ENCODE data around the gene RFPL2. TPM values are rescaled to one million over a fixed set of nuclear protein-coding genes. Genes with fewer than 3 reads are reported as not detected.

Gene RFPL2
- total and polyA plus RNA-seq, 11 donors = not detected

DNA sequence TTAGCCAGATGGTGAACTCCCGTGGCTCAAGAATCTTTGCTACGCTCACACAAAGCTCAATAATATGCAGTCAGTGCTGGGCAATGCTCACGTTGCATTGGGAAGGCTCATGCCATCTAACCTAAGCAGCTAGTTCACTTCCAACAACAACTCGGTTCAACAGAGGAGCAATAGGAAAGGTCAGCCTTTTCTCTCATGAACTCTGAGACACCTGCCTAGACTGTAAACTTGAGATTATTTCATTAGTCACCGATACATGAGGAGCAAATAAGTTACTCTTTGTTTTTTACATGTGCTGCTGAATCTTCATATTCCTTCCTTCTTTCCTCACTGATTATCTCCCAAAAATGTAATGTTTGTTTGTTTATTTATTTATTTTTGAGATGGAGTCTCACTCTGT is 41.3 kb upstream of the RFPL2 start:
- no peaks in the 10 kb centered on the region for H3K9me3 ChIP-seq
- peaks cover 0 to 17% (median 0%) of the 10 kb centered on the region in 12 donors for H3K4me1 ChIP-seq
- WGBS, 4 donors = 83 to 91% (median 89%) methylated on average over 5 of the region's 5 CpGs
- TF ChIP-seq CTCF (IDR thresholded peaks at IDR 0.05) (no peak), POLR2A (IDR thresholded peaks at IDR 0.05) (no peak)
- no peak overlapping the region for H3K4me3 ChIP-seq
- no peak overlapping the region for H3K27ac ChIP-seq
- peaks cover 0 to 6% (median 0%) of the 10 kb centered on the region in 9 donors for H3K27me3 ChIP-seq
- no peak for ATAC-seq
- intact Hi-C loops (cut with DNase I) = no loop called here
- DNase-seq = no peak
- no peaks in the 10 kb centered on the region for H3K36me3 ChIP-seq

DNA sequence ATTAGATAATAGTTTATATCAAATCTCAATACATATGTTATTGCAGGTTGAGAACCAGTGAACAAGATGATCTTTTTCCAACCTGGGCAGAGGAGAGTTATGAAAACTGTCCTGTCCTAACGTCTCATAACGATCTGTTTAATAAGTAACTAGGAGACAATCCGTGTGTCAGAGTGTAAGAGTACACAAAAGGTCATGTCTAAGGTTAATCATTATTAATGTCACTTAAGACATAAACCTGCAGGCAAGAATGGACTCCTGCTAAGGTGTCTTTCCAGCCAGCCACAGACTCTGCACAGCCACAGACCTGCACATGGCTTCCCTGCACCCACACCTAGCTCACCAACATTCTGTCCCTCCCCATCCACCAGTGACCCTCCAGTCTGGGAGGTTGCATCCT is 40.2 kb upstream of the RFPL2 start:
- TF ChIP-seq CTCF (IDR thresholded peaks at IDR 0.05) = no peak
- TF ChIP-seq POLR2A (IDR thresholded peaks at IDR 0.05) = no peak
- Histone ChIP-seq H3K36me3 (no peaks in the 10 kb centered on the region), H3K4me3 (no peak overlapping the region), H3K4me1 (peaks cover 0 to 17% (median 0%) of the 10 kb centered on the region in 12 donors), H3K27ac (no peak overlapping the region), H3K27me3 (peaks cover 0 to 2% (median 0%) of the 10 kb centered on the region in 9 donors), H3K9me3 (no peaks in the 10 kb centered on the region)
- 80 to 92% (median 86%) methylated on average over 3 of the region's 3 CpGs for WGBS, 4 donors
- intact Hi-C loops (cut with DNase I) = no loop called here
- ATAC-seq (no peak), DNase-seq (no peak)

DNA sequence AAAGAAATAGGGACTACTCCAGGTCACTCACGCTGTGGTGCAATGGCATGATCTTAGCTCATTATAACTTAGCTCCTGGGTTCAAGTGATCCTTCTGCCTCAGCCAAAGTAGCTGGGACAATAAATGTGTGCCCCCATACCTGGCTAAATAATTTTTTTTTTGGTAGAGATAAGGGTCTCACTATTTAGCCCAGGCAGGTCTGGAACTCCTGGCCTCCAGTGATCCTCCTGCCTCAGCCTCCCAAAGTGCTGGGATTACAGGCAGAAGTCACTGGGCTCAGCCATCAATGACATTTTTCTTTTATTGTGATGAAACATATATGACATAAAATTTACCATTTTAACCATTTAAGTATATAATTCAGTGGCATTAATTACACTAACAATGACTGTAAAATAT is 39.7 kb upstream of the RFPL2 start:
- Histone ChIP-seq H3K36me3 (no peaks in the 10 kb centered on the region), H3K27me3 (no peaks in the 10 kb centered on the region), H3K27ac (no peak overlapping the region), H3K4me1 (peaks cover 0 to 17% (median 0%) of the 10 kb centered on the region in 12 donors), H3K9me3 (no peaks in the 10 kb centered on the region), H3K4me3 (no peak overlapping the region)
- intact Hi-C loops (cut with DNase I) = no loop called here
- 94 to 100% (median 95%) methylated on average over 1 of the region's 1 CpG for WGBS, 4 donors
- no peak for TF ChIP-seq CTCF (IDR thresholded peaks at IDR 0.05)
- no peak for TF ChIP-seq POLR2A (IDR thresholded peaks at IDR 0.05)
- ATAC-seq = no peak
- no peak for DNase-seq

DNA sequence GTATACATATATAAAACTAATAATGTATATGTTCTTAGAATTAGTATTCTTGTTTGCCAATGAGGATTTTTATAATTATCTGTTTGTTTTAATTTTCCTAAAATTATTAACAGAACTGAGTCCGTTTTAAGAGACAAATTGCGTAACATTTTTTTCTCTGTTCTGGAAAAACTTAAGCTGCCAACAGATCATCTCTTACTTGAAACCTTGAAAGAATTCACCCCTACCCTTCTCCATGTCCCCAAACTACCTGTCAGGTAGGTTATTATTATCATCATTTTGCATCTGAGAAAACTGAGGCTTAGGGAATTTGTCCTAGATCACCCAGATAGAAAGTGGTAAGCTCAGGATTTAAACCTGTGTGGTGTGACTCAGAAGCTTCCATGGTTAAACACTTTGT is 35.6 kb upstream of the RFPL2 start:
- 85 to 90% (median 87%) methylated on average over 2 of the region's 2 CpGs for WGBS, 4 donors
- DNase-seq (no peak), ATAC-seq (no peak)
- peaks cover 0 to 13% (median 0%) of the 10 kb centered on the region in 9 donors for H3K27me3 ChIP-seq
- intact Hi-C loops (cut with DNase I) = no loop called here
- no peaks in the 10 kb centered on the region for H3K36me3 ChIP-seq
- H3K4me1 ChIP-seq = no peaks in the 10 kb centered on the region
- TF ChIP-seq CTCF (IDR thresholded peaks at IDR 0.05) = no peak
- no peak for TF ChIP-seq POLR2A (IDR thresholded peaks at IDR 0.05)
- H3K27ac ChIP-seq = no peak overlapping the region
- no peaks in the 10 kb centered on the region for H3K9me3 ChIP-seq
- H3K4me3 ChIP-seq = no peak overlapping the region

All from heart left ventricle (tissue), 16 donors.